ENCODE data around the gene ALMS1.

GRCh38 chr2:73386894-73387636 is 1.4 kb downstream of the ALMS1 start:
- TF ChIP-seq CTCF (IDR thresholded peaks at IDR 0.05) (no peak), POLR2AphosphoS5 (IDR thresholded peaks at IDR 0.05) (no peak)
